ENCODE data around the gene EMC6.

Gene EMC6

DNA sequence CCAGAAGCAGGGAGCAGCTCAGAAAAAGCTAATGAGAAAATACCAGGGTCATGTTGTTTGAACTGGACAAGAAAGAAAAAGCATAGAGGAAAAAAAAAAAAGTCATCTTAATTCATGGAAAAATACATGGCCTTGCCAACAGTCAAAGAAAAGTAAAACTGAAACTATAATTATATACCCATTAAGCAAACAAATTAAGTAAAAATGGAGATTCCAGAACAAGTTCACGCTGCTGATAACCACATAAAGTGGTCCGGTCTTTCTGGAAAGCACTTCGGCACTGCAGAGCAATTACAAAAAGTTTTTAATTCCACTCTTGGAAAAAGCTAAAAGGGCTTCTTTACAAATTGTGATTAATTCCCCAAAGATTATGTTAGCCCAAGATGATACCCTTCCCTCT is 39.8 kb downstream of the EMC6 start:
- no peak for DNase-seq (ENCODE audit: low read depth, low spot score)

DNA sequence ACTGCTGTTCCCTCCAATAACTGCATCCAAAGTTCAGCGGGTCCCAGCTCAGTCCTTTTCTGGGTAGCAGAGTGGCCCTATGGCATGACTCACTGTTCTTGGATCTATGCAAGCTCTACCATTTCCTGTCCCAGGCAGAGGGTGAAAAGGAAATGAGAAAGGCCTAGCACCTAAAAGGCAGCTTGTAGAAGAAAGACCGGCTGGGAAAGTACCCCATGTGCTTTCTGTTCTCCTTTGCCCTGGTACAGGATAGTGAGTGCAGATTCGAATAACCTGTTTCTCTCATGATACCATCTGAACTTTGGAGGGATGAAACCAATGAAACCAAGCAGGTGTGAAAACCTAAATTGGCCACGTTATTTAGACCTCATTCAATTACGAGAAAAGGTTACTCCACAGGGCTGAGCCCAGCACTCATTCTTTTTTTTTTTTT is 42.4 kb downstream of the EMC6 start:
- DNase-seq (ENCODE audit: low read depth, low spot score), result no peak

DNA sequence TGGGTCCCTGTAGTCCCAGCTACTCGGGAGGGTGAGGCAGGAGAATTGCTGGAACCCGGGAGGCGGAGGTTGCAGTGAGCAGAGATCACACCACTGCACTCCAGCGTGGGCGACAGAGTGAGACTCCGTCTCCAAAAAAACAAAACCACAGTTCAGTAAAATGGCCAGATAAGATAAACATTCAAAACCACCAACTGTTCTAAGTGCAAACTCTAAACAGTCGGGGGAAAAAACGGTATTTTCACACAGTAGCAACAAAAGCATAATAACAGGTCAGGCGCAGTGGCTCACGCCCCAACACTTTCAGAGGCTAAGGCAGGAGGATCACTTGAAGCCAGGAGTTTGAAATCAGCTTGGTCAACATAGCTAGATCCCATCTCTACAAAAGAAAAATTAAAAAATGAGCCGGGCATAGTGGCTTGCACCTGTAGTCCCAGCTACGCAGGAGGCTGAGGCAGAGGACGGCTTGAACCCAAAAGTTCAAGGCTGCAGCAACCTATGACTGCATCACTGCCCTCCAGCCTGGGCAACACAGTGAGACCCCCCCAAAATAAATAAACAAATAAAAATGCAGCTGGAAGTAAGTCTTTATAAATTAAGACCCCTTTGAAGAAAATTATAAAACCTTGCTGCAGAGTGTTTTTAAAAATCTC is 44.3 kb downstream of the EMC6 start:
- no peak for DNase-seq (ENCODE audit: low read depth, low spot score)

DNA sequence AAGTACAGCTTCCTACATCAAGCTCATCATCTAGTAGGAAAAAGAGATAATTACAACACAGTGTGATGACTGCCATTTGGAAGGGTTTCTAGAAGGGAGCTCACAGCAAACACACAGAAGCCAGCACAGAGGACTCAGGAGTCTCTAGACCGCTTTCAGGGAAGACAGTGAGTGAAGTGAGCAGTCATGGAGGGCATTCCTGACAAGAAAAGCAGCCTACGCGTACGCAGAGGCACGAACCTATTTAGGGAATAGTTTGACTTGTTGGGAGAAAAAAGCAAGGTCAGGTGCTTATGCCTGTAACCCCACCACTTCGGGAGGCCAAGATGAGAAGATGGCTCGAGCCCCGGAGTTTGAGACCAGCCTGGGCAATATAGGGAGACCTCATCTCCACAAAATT is 46.7 kb downstream of the EMC6 start:
- DNase-seq (ENCODE audit: low read depth, low spot score), result no peak

DNA sequence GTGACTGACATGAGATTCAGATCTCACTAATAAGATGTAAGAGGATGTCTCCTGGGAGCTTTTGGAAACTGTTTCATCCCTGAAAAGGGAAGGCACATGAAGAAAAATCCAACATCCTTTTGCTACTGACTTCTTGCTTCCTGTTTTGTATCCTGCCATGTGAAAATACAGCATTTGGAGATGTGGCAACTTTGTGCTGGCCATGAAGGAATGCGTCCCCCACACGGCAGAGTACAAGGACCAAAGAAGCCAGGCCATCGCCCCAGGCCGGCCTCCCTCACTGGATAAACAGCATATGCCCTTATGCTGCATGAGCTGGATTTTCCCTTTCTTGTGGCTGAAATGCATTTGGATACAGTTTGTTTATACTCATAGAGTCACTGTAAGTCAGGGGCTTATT is 49.6 kb downstream of the EMC6 start:
- no peak for DNase-seq (ENCODE audit: low read depth, low spot score)

DNA sequence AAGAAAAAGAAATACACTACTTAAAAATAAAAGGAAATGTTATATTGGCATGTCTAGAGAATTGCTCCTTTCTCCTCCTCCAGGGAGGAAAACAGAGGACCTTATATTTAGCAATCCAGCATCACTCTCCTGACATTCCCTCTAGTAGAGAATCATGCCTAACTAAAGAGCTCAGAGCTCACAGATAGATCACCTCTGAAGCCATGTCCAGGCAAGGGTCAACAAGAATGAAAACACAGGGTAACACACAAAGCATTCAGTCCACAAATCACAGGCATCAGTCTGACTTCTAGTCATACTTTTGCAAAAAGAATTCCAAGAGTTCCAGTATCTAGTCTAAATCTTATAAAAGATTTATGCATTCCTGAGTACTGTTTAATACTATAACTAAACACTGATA is 50.7 kb downstream of the EMC6 start:
- DNase-seq (ENCODE audit: low read depth, low spot score), result no peak
